ENCODE results near the gene SFXN1.

The SFXN1 gene

GRCh38 chr5:175466700-175467318 is 11.6 kb upstream of the SFXN1 start:
- DNase-seq: no peak

DNA sequence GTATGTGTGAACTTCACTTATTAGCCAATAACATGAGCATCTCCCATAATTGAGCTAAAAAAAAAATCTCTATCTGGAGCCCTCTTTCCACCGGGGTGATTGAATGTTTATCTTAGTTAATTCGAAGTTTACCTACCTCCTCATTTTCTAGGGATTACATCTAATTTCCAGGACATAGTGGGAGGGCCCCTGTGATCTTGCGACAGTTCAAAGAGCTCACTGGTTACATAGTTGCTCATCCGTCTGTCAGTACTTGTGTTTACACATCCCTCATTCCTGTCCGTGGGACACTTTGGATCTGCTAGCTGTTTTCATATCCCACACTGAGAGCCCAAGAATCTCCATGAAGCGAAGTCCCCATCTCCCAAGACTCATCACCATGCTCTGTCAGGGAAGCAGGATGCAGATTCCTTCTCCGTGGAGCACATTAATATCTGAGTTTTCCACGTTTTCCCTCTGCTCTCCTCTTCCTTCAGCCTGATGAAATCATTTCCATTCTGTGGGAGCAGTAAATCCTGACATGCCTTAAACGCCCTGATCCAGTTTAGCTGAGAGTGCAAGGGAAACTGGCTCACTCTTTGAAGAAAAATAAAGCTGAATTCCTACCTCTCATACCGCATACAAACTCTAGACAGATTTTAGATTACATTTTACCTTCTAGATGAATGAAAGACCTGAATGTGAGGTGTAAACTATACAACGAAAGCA is 10.2 kb upstream of the SFXN1 start:
- no peak for DNase-seq

DNA sequence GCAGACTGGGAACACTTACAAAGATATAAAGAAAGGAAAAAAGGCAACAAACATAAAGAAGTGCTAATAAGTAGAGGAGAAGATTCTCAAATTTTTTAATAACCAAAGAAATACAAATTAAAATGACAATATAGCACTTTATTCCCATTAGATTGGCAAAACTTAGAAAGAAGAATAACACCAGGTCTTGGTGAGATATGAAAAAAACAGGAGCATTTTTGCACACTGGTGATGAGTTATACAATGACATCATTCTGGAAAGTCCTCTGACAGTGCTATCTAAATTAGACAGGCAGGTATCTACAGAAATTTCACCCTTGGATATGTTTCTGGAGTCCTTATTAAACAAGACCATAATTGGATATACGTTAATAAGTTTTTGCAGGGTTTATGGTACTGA is 9.5 kb upstream of the SFXN1 start:
- no peak for DNase-seq

- no peak for DNase-seq
Measured at GRCh38 chr5:175469916-175470315, 8.4 kb upstream of the SFXN1 start.

DNA sequence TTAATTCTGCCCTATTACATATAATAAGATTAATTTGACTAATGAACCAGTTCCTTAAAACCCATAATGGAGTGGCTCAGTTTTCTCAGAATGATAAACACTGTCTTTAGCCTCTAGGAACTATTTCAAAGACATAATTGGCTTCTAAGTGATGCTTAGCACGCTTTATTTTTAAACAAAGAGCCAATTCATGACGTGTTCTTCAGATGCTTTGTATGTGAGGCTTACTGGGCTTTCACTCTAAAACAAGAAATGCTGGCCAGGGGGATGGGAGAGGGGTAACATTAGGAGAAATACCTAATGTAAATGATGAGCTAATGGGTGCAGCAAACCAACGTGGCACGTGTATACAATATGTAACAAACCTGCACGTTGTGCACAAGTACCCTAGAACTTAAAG is 7.6 kb upstream of the SFXN1 start:
- DNase-seq: no peak

DNA sequence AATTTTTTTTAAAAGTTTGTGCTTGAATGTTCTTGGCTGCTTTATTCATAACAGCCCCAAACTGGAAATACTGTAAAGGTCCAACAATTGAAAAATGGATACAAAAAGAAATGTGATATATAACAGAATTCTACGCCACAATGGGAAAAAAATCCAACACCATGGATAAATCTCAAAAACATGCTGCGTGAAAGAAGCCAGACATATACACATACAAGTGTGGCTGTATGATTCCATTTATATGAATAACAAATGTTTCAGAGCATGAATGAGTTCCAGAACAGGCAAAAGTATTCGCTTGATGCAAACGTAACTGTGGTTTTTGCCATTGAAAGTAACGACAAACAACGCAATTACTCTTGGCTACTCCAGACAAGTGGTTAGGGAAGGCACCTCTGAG is 7.2 kb upstream of the SFXN1 start:
- no peak for DNase-seq

GRCh38 chr5:175471628-175472027 is 6.7 kb upstream of the SFXN1 start:
- DNase-seq: peak; percentile 66

DNA sequence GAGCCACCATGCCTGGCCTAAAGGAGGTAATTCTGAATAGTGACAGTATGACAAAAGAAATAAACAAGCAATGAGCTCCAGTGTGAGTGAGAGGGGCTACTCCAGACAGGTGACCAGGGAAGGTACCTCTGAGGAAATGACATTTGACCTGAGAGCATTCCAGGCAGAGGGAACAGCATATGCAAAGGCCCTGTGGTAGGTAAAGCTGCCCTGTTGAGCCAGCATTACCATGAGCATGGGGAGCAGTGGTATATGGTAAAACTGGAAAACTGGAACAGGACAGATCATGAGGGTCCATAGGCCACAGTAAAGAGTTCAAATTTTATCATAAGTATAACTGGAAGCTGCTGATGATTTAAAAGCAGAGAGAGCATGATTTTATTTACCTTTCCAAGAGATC is 6.0 kb upstream of the SFXN1 start:
- DNase-seq: no peak

GRCh38 chr5:175475248-175475647 is 3.1 kb upstream of the SFXN1 start:
- DNase-seq: no peak

DNA sequence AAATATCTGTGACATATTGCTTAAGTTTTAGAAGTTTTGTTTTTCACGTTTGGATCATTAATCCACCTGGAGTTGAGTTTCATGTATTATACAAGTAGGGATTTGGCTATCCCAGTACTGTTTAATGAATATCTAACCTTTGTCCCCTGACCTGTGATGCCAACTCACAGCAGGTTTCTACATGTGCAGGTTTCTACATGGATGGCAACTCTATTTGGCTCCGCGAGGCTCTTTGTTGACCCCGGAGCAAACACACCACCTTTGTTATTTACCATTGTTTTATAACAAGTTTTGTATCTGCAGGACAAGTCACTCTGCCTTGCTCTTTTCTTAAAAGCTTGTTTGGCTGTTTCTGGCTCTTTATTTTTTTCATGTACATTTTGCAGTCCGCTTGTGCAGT is 920 bp upstream of the SFXN1 start:
- no peak for DNase-seq

DNA sequence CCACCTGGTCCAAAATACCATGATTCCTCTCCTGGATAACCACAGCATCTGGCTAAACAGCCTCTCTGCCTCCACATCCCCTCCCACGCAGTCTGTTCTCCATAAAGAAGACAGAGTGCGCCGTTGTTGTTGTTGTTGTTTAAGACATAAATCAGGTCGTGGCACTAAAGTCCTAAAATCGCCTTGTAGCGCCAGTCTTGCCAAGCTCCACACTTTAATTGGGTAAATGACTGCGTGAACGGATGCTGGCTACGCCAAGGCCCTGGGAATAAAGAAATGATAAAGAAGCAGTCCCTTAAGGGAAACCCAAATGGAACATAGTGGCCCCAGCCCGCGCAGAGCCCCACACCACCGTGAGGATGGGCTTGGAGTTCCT is 364 bp upstream of the SFXN1 start:
- DNase-seq: no peak

GRCh38 chr5:175479125-175479881 is 943 bp downstream of the SFXN1 start:
- DNase-seq: no peak

DNA sequence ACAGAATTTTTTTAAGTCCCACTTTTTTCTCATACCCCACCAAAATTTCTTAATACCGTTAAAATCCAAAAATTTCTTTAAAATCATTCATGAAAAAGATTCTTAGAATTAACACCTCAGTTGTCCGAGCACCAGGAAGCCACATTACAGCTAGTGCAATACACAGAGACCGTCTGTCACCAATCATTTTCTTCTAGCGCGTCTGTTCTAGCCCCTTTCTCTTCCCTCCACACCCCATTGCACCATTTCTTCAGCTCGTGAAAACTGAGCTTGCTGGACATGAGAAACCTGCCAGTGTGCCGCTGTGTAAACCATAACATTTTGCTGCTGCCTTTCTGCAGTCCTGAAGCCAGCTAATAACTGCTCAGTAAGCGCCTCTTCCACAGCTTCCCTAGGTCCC is 5.0 kb downstream of the SFXN1 start:
- DNase-seq: no peak

DNA sequence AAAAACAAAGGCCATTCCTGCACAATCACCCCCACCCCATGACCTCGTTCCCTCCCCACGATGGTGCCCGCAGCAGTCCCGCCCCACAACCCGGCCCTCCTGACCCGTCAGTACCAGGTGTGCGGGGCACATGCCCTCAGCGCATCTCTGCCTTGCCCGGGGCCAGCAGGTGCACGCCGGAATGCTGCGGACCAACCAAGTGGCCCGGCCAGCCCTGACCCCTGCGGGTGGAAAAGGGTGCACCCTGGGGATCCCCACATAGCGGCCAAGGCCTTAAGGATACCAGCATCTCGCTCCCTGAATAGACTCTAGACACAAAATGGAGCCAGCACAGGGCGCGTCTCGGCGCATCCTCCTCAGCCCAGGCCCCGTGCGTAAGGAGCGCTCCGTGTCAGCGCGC is 6.0 kb downstream of the SFXN1 start:
- no peak for DNase-seq

GRCh38 chr5:175484829-175485228 is 6.5 kb downstream of the SFXN1 start:
- no peak for DNase-seq

- DNase-seq: no peak
Measured at GRCh38 chr5:175485631-175486030, 7.3 kb downstream of the SFXN1 start.

- DNase-seq: no peak
Measured at GRCh38 chr5:175487514-175488222, 9.3 kb downstream of the SFXN1 start.

DNA sequence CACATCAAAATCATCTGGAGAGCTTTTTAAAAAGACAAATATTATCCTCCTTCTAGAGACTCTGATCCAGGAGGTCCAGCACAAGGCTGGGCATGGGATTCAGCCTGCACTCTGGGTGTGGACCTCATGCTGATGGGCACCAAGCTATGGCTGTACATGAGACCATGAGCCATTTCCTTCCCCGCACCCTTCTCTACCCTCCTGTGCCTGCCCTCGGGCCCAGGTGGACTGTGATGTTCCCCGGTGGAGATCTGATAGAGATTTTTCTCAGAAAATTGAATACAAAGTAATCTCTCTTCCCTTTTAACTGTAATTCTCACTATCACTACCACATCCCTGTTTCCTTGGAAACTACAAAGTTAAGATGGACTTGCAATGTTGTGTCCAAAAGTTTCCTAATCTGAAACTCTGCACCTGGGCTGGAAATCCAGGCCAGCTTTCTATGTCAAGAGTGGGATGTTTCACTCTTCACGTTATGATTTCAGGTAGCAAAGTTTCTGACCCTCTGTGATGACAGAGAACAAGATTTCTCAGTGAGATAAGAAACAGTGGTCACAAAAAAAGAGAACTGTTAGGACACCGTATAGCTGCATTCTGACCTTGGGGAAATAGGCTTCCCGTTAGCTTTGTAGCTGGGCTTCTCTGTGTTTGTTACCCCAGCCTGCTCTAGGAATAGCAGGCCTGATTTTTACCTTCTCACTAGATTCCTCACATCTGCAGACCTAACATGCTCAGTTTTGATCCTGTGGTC is 11.5 kb downstream of the SFXN1 start:
- DNase-seq: no peak

GRCh38 chr5:175491223-175491622 is 12.9 kb downstream of the SFXN1 start:
- DNase-seq: no peak

DNA sequence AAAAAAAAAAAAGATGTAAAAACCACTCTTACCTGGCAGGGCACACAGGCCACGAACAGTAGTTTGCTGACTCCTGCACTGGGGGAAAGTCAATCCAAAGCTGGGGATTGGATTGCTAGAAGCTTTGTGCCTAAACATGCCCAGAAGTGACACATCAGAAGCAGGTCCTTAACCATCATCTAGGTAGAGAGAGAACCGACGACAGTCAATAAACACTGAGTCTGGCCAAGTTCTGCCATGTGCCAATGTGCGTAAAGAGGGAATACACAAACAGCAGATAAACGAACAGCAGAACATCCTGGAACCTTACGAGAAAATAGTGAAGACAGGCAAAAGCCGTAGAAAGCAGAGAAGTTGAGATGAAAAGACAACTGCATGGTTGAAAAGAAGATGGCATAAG is 14.9 kb downstream of the SFXN1 start:
- no peak for DNase-seq

DNA sequence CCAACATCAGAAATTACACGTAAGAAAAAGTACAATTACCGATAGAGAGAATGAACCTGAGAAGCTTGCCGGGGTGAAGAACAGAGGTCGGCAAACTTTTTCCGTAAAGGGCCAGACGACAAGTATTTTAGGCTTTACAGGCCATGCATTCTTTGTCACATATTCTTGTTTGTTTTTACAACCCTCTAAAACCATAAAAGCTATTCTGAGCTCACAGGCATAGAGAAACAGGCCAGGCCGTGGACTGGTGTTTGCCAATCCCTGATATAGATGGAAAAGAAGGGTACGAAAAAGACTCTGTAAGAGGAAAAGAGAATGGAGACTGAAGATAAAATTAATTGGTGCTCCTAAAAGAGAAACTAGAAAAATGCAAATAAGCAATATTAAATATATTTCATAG is 15.4 kb downstream of the SFXN1 start:
- no peak for DNase-seq

DNA sequence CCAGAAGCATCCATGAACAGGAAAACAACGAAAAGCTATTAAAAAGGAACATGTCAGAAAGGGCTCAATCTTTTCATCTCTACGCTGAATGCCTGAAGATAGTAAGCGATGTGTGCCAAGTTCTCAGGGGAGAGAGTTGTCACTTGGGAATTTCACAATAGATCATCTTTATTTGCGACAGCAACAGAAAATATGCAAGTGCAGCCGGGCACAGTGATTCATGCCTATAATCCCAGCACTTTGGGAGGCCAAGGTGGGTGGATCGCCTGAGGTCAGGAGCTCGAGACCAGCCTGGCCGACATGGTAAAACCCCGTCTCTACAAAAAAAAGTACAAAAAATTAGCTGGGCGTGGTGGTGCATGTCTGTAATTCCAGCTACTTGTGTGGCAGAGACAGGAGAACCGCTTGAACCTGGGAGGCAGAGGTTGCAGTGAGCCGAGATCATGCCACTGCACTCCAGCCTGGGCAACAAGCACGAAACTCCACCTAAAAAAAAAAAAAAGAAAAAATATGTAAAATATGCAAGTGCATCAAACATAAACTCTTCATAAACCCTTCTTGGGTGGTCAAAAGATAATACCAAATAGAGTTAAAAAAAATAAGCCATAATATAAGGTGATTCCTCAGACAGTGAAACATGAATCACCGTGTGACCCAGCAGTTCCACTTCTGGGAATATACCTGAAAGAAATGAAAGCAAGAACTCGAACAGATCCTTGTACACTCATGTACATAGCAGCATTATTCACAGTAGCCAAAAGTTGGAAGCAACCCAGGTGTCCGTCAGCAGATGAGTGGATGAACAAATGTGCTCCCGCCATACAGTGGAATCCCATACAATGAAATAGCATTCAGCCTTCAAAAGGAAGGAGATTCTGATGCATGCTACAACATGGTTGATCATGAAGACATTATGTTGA is 16.2 kb downstream of the SFXN1 start:
- peak; percentile 32 for DNase-seq

Data from activated CD4-positive, alpha-beta T cell treated with anti-CD3 and anti-CD28 coated beads for 48 hours (primary cell).